ENCODE results near the gene CHIA. TPM values are rescaled to one million over a fixed set of nuclear protein-coding genes. Genes with fewer than 3 reads are reported as not detected.

Gene CHIA
- total and polyA plus RNA-seq, 2 of the 13 experiments (the other 11 are each of a cell fraction or from before 2014, with no cell fraction given) = not detected

- TF ChIP-seq, protein P1, sequence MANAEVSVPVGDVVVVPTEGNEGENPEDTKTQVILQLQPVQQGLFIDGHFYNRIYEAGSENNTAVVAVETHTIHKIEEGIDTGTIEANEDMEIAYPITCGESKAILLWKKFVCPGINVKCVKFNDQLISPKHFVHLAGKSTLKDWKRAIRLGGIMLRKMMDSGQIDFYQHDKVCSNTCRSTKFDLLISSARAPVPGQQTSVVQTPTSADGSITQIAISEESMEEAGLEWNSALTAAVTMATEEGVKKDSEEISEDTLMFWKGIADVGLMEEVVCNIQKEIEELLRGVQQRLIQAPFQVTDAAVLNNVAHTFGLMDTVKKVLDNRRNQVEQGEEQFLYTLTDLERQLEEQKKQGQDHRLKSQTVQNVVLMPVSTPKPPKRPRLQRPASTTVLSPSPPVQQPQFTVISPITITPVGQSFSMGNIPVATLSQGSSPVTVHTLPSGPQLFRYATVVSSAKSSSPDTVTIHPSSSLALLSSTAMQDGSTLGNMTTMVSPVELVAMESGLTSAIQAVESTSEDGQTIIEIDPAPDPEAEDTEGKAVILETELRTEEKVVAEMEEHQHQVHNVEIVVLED (CRISPR knock-in tag; IDR thresholded peaks at IDR 0.05; ENCODE audit: borderline replicate concordance) = no peak
These were observed 19.2 kb upstream of the CHIA start (continued) for GRCh38 chr1:111271464-111271801.

DNA sequence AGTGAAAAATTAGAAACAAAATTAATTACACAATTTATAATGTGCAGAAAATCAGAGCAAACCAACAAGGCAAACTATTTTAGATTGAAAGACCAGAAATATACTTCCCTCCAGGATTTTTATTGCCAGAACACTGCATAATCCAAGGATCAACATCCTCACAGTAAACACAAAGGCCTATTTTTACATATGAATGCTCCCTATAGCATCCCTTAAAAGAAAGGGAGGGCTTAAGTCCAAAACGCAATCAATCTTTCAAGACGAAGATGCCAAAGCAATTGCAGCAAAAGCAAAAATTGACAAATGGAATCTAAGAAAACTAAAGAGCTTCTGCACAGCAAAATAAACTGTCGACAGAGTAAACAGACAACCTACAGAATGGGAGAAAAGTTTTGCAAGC lies 18.6 kb upstream of the CHIA start:
- no peak overlapping the region for H3K9ac ChIP-seq (ENCODE audit: insufficient read depth, low read depth, low read length)
- WGBS (ENCODE audit: low lambda C conversion rate) = 31% methylated on average over 3 of the region's 3 CpGs
- CTCF ChIA-PET (ENCODE audit: low intra/inter-chr PET ratio, low total read pairs) = no interaction called here
- peaks cover 8% of the 10 kb centered on the region for H3K4me1 ChIP-seq (ENCODE audit: insufficient read depth, low read length)
- ATAC-seq = no peak
- H3K27ac ChIP-seq (ENCODE audit: extremely low read length, insufficient read depth, low read length) = no peak overlapping the region
- TF ChIP-seq CBX2 (IDR thresholded peaks at IDR 0.05; ENCODE audit: low read depth, low read length) (no peak), CBX2 (CRISPR knock-in tag; IDR thresholded peaks at IDR 0.05; ENCODE audit: low read depth) (no peak), RFXANK (CRISPR knock-in tag; IDR thresholded peaks at IDR 0.05) (no peak), ZNF121 (CRISPR knock-in tag; IDR thresholded peaks at IDR 0.05) (no peak), ZNF850 (CRISPR knock-in tag; conservative IDR thresholded peaks at IDR 0.05) (no peak), ZBTB20 (CRISPR knock-in tag; IDR thresholded peaks at IDR 0.05; ENCODE audit: borderline replicate concordance, low read depth) (no peak)
- H3K9me3 ChIP-seq (ENCODE audit: low read length) = no peaks in the 10 kb centered on the region
- H3K27me3 ChIP-seq (ENCODE audit: control insufficient read depth in 1 of 2, insufficient read depth in 2 of 2, low read length in 2 of 2) = peaks cover 0 to 3% of the 10 kb centered on the region in 2 experiments; a peak in 2 of 5 replicates
- H3K36me3 ChIP-seq (replicated peaks in 1 of 2; ENCODE audit: control insufficient read depth in 1 of 2, insufficient read depth in 2 of 2, low read length in 2 of 2) = no peaks in the 10 kb centered on the region
- H2AFZ ChIP-seq (ENCODE audit: low read length) = no peak overlapping the region
- in situ Hi-C loops (cut with HindIII; ENCODE audit: extremely low pct_ligation_motif_present, low pct_unique_long_range_greater_than_20kb) = no loop called here
- H3K4me2 ChIP-seq (ENCODE audit: low read depth, low read length) = no peak overlapping the region
- H3K4me3 ChIP-seq (replicated peaks in 1 of 3; ENCODE audit: insufficient read depth in 1 of 3, low read depth in 2 of 3, low read length in 3 of 3) = no peak overlapping the region
- no TSS peak for BruUV-seq (replicated peaks)
- FAIRE-seq = no peak
- intact Hi-C loops (cut with micrococcal nuclease; ENCODE audit: unreplicated experiment) = no loop called here
- no peaks in the 10 kb centered on the region for H3K79me2 ChIP-seq (ENCODE audit: insufficient read depth, low read length)
- DNase-seq (ENCODE audit: low spot score) = no peak
- H4K20me1 ChIP-seq (ENCODE audit: insufficient read depth, low read length) = no peaks in the 10 kb centered on the region
- POLR2A ChIA-PET = no interaction called here

Data from HepG2 (cell line).